LNCaP clone FGC (cell line): ENCODE measurements around the gene ZBTB20.
"Not testable (repeated sequence)": the region's sequence is repeated elsewhere in the genome, so short reads cannot be mapped to it uniquely, and the experiment has no call there.

Source experiments
- DNase-seq: peaks from one replicate; pipeline ENCODE4 v3.0.0-alpha.2; 2011; ENCODE audit warnings: low read depth
- H3K4me3 ChIP-seq: 2 replicates; pipeline ENCODE4 v1.5.1; 2011; ENCODE audit warnings: mild to moderate bottlenecking, low read depth, low read length, control low read depth
- CTCF ChIP-seq: IDR thresholded peaks from 2 replicates; pipeline ENCODE4 v1.5.1; 2012; ENCODE audit warnings: mild to moderate bottlenecking; ENCODE audit not compliant: control insufficient read depth, insufficient read depth; ENCODE audit errors: extremely low read depth

ZBTB20 gene

GRCh38 chr3:114816052-114816451 lies 331.0 kb downstream of the ZBTB20 start:
- H3K4me3 ChIP-seq: no peak overlapping the region
- no peak for DNase-seq
- no peak for TF ChIP-seq CTCF

- DNase-seq, H3K4me3 ChIP-seq: not testable (repeated sequence)
These were observed 334.4 kb downstream of the ZBTB20 start for GRCh38 chr3:114812541-114813238.

- no peak for TF ChIP-seq CTCF
- no peak overlapping the region for H3K4me3 ChIP-seq
- no peak for DNase-seq
These were observed 337.2 kb downstream of the ZBTB20 start for GRCh38 chr3:114809668-114810413.

GRCh38 chr3:114804099-114804498 lies 343.0 kb downstream of the ZBTB20 start:
- TF ChIP-seq CTCF: no peak
- DNase-seq: no peak
- no peak overlapping the region for H3K4me3 ChIP-seq

GRCh38 chr3:114803042-114803695 lies 343.9 kb downstream of the ZBTB20 start:
- no peak overlapping the region for H3K4me3 ChIP-seq
- no peak for DNase-seq
- no peak for TF ChIP-seq CTCF

- no peak overlapping the region for H3K4me3 ChIP-seq
- no peak for TF ChIP-seq CTCF
- no peak for DNase-seq
These were observed 346.6 kb downstream of the ZBTB20 start for GRCh38 chr3:114800272-114801031.

- no peak for TF ChIP-seq CTCF
- no peak for DNase-seq
- H3K4me3 ChIP-seq: no peak overlapping the region
These were observed 347.3 kb downstream of the ZBTB20 start for GRCh38 chr3:114799816-114800215.
